Stomach (tissue), 9 donors: ENCODE data around the gene ZNF763. TPM values are rescaled to one million over a fixed set of nuclear protein-coding genes. Genes with fewer than 3 reads are reported as not detected.

ENCODE experiments used
- DNase-seq, 2 donors: peaks; one replicate each; pipeline versions ENCODE4 v3.0.0 to v3.0.0-alpha.2; 2013 to 2019
- H3K27ac ChIP-seq, 5 donors: fragments of 200-600 bp in 4 of 5; sonication (generic) in 4 of 5; one replicate each; pipeline ENCODE4 v1.5.1; 2013 to 2019; ENCODE audit warnings: mild to moderate bottlenecking in 1 of 5, moderate library complexity in 1 of 5
- H3K27me3 ChIP-seq, 3 donors: fragments of 200-600 bp; sonication (generic); one replicate each; pipeline ENCODE4 v1.5.1; 2017 to 2019; ENCODE audit warnings: mixed run types in 1 of 3
- H3K36me3 ChIP-seq, 4 donors: fragments of 200-600 bp; sonication (generic); 1 replicate in 3 of 4; 2 replicates in 1 of 4; pipeline ENCODE4 v1.5.1; 2016 to 2019
- H3K4me1 ChIP-seq, 4 donors: fragments of 200-600 bp; sonication (generic); one replicate each; pipeline ENCODE4 v1.5.1; 2016 to 2019
- H3K4me3 ChIP-seq, 4 donors: fragments of 200-600 bp; sonication (generic) in 3 of 4; one replicate each; pipeline ENCODE4 v1.5.1; 2016 to 2019; ENCODE audit warnings: mild to moderate bottlenecking in 1 of 4
- H3K9me3 ChIP-seq, 4 donors: fragments of 200-600 bp; sonication (generic); one replicate each; pipeline ENCODE4 v1.5.1; 2016 to 2019
- EP300 ChIP-seq: sonication (generic); formaldehyde crosslinking; IDR thresholded peaks from one replicate; pipeline ENCODE4 v1.6.1; 2017; ENCODE audit warnings: antibody characterized with exemption
- POLR2A ChIP-seq, 4 donors: fragments of 450-650 bp; IDR thresholded peaks; one replicate each; pipeline ENCODE4 v1.6.1; 2016; ENCODE audit warnings: antibody characterized with exemption in 4 of 4, control low read depth in 2 of 4, mild to moderate bottlenecking in 1 of 4, moderate library complexity in 1 of 4
- POLR2AphosphoS5 ChIP-seq, 3 donors: sonication (generic); formaldehyde crosslinking; IDR thresholded peaks; one replicate each; pipeline ENCODE4 v1.6.1; 2016; ENCODE audit warnings: antibody characterized with exemption in 3 of 3
- WGBS, 5 donors: extraction: QIAGEN DNeasy Blood & Tissue Kit in 3 of 5; methylation state at CpG; one replicate each; pipeline versions ENCODE4 v1.1.5 to v1.1.7; 2013 to 2018; 5-methylcytosine and 5-hydroxymethylcytosine counted together
- intact Hi-C: fragments of 100-400 bp; cut with DNase I; formaldehyde crosslinking; loops from one replicate; pipeline ENCODE4 v1.15.1; 2023; ENCODE audit warnings: low total_unique reads
- polyA plus RNA-seq, 3 donors: library from polyadenylated mRNA; stranded (reverse); fragments of 200-250 nt; gene quantifications; one replicate each; pipeline ENCODE4 v1.2.3, GENCODE V29; 2013
- total RNA-seq, 5 donors: library from RNA; depleted of rRNA; stranded (reverse); fragments of >200 nt; gene quantifications; one replicate each; pipeline versions ENCODE4 v1.1.0 to v1.2.3, GENCODE V29; 2014 to 2016
- TF ChIP-seq, protein P1 (sequence below), 7 experiments: fragments of 450-650 bp in 4 of 7; fragments of 200-600 bp in 3 of 7; sonication (generic) in 3 of 7; IDR thresholded peaks; one replicate each; pipeline ENCODE4 v1.5.1; 2016 to 2019; ENCODE audit warnings: antibody characterized with exemption in 7 of 7, control low read depth in 2 of 7, mild to moderate bottlenecking in 1 of 7
- donor health status: healthy with polysubstance abuse.
- donor health status: Bipolar disorder and iron deficiency.
- donor health status: healthy.

ZNF763 gene
- total and polyA plus RNA-seq, 8 donors = 1.3 to 5.7 (median 3.3) TPM; not detected in 1

DNA sequence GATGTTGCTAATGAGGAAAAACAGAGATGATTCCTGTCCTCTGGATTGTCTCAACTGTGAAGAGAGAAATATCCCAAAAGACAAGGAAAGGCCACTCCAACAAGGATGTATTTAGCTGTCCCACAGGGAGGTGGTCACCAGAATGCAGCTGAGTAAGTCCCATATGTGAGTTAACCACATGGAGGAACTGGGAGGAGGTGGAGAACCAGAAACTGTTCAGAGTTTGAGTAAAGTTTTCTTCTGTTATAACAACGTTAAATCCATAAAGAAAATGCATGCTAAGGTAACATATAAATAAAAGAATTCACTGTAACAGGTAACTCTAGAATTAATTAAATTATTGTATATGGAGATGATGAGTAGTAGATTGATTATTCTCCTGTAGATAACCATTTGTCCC, 5.3 kb downstream of the ZNF763 start:
- Histone ChIP-seq H3K9me3 (peaks cover 0 to 15% (median 6%) of the 10 kb centered on the region in 4 donors), H3K27ac (no peak overlapping the region), H3K4me1 (peaks cover 5 to 13% (median 9%) of the 10 kb centered on the region in 4 donors), H3K27me3 (no peaks in the 10 kb centered on the region), H3K4me3 (no peak overlapping the region), H3K36me3 (peaks cover 0 to 22% (median 2%) of the 10 kb centered on the region in 4 donors)
- DNase-seq = no peak
- intact Hi-C loops = no loop called here
- 74 to 95% (median 86%) methylated on average over 1 of the region's 1 CpG for WGBS, 5 donors
- TF ChIP-seq POLR2AphosphoS5 (IDR thresholded peaks at IDR 0.05) (no peak), POLR2A (IDR thresholded peaks at IDR 0.05) (no peak), EP300 (no peak)
- TF ChIP-seq, protein P1, sequence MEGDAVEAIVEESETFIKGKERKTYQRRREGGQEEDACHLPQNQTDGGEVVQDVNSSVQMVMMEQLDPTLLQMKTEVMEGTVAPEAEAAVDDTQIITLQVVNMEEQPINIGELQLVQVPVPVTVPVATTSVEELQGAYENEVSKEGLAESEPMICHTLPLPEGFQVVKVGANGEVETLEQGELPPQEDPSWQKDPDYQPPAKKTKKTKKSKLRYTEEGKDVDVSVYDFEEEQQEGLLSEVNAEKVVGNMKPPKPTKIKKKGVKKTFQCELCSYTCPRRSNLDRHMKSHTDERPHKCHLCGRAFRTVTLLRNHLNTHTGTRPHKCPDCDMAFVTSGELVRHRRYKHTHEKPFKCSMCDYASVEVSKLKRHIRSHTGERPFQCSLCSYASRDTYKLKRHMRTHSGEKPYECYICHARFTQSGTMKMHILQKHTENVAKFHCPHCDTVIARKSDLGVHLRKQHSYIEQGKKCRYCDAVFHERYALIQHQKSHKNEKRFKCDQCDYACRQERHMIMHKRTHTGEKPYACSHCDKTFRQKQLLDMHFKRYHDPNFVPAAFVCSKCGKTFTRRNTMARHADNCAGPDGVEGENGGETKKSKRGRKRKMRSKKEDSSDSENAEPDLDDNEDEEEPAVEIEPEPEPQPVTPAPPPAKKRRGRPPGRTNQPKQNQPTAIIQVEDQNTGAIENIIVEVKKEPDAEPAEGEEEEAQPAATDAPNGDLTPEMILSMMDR (IDR thresholded peaks at IDR 0.05) = no peak

DNA sequence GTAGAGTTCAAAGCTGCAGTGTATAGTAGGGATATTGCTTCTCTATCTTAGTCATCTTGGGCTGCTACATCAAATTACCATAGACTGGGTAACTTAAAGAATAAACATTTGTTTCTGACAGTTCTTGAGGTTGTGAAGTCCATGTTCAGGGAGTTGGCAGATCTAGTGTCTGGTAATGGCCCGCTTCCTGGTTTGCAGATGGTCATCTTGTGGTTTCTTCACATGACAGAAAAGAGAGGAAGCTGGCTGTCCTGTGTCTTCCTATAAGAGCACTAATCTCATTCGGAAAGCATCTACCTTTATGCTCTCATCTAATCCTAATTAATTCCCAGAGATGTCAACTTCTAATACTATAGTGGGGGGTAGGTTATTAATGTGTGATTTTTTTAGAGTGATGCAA, 6.2 kb downstream of the ZNF763 start:
- Histone ChIP-seq H3K36me3 (peaks cover 0 to 31% (median 2%) of the 10 kb centered on the region in 4 donors), H3K27me3 (no peaks in the 10 kb centered on the region), H3K27ac (no peak overlapping the region), H3K4me1 (peaks cover 0 to 6% (median 2%) of the 10 kb centered on the region in 4 donors), H3K4me3 (no peak overlapping the region), H3K9me3 (peaks cover 0 to 23% (median 12%) of the 10 kb centered on the region in 4 donors)
- intact Hi-C loops = no loop called here
- no peak for DNase-seq
- WGBS, 5 donors = 73 to 100% (median 90%) methylated on average over 2 of the region's 2 CpGs
- no peak for TF ChIP-seq POLR2A (IDR thresholded peaks at IDR 0.05)
- TF ChIP-seq EP300 = no peak
- no peak for TF ChIP-seq POLR2AphosphoS5 (IDR thresholded peaks at IDR 0.05)
- TF ChIP-seq, protein P1 (IDR thresholded peaks at IDR 0.05) = no peak

DNA sequence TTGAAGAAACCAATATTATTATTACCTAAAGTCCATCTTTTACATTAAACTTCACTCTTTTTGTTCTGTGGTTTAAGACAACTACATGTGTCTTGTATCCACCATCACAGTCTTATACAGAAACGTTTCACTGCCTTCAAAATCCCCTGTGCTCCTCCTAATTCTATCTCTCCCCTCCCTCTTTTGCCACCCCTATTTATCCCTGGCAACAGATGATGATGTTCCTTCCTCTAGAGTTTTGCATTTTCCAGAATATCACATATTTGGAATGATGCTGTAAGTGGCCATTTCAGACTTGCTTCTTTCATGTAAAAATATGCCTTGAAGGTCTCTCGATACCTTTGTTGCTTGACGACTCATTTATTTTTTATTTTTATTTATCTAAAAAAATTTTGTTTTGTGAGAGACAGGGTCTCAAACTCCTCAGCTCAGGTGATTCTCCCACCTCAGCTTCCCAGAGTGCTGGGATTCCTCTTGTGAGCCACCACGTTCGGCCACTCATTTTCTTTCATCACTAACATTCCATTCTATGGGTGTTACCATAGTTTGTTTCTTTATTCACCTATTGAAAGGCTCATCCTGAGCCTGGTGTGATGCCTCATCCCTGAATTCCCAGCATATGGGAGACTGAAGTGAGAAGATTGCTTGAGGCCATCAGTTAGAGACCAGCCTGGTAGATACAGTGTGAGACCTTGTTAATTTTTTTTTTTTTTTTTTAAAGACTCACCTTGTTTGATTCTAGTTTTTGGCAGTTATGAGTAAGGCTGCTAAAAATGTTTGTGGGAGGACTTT, 8.4 kb downstream of the ZNF763 start:
- no peak for TF ChIP-seq POLR2AphosphoS5 (IDR thresholded peaks at IDR 0.05)
- TF ChIP-seq, protein P1 (IDR thresholded peaks at IDR 0.05) = no peak
- no peak for TF ChIP-seq POLR2A (IDR thresholded peaks at IDR 0.05)
- no peak for TF ChIP-seq EP300
- intact Hi-C loops = no loop called here
- WGBS, 5 donors = 84 to 92% (median 88%) methylated on average over 5 of the region's 5 CpGs
- DNase-seq = no peak
- H3K27me3 ChIP-seq = no peaks in the 10 kb centered on the region
- no peak overlapping the region for H3K27ac ChIP-seq
- H3K9me3 ChIP-seq = peaks cover under 1 to 45% (median 25%) of the 10 kb centered on the region in 4 donors
- no peak overlapping the region for H3K4me3 ChIP-seq
- H3K36me3 ChIP-seq = peaks cover under 1 to 52% (median 18%) of the 10 kb centered on the region in 4 donors
- H3K4me1 ChIP-seq = no peaks in the 10 kb centered on the region

DNA sequence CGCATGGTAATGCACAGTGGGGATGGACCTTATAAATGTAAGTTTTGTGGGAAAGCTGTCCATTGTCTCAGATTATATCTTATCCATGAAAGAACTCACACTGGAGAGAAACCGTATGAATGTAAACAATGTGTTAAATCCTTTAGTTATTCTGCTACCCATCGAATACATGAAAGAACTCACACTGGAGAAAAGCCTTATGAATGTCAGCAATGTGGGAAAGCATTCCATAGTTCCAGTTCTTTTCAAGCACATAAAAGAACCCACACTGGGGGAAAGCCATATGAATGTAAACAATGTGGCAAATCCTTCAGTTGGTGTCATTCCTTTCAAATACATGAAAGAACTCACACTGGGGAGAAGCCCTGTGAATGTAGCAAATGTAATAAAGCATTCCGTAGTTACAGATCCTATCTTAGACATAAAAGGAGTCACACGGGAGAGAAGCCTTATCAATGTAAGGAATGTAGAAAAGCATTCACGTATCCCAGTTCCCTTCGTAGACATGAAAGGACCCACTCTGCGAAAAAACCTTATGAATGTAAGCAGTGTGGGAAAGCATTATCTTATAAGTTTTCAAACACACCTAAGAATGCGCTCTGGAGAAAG, 13.8 kb downstream of the ZNF763 start:
- intact Hi-C loops = no loop called here
- no peak overlapping the region for H3K4me3 ChIP-seq
- no peak for DNase-seq
- H3K9me3 ChIP-seq = peaks cover 27 to 89% (median 73%) of the 10 kb centered on the region in 4 donors
- H3K27ac ChIP-seq = no peak overlapping the region
- H3K36me3 ChIP-seq = peaks cover 12 to 54% (median 33%) of the 10 kb centered on the region in 4 donors
- no peaks in the 10 kb centered on the region for H3K27me3 ChIP-seq
- no peak for TF ChIP-seq POLR2A (IDR thresholded peaks at IDR 0.05)
- no peak for TF ChIP-seq EP300
- TF ChIP-seq, protein P1 (IDR thresholded peaks at IDR 0.05) = no peak
- TF ChIP-seq POLR2AphosphoS5 (IDR thresholded peaks at IDR 0.05) = no peak
- no peaks in the 10 kb centered on the region for H3K4me1 ChIP-seq
- WGBS, 5 donors = 93 to 98% (median 95%) methylated on average over 9 of the region's 9 CpGs
